ENCODE results near the gene LDLRAD3.

Gene LDLRAD3

DNA sequence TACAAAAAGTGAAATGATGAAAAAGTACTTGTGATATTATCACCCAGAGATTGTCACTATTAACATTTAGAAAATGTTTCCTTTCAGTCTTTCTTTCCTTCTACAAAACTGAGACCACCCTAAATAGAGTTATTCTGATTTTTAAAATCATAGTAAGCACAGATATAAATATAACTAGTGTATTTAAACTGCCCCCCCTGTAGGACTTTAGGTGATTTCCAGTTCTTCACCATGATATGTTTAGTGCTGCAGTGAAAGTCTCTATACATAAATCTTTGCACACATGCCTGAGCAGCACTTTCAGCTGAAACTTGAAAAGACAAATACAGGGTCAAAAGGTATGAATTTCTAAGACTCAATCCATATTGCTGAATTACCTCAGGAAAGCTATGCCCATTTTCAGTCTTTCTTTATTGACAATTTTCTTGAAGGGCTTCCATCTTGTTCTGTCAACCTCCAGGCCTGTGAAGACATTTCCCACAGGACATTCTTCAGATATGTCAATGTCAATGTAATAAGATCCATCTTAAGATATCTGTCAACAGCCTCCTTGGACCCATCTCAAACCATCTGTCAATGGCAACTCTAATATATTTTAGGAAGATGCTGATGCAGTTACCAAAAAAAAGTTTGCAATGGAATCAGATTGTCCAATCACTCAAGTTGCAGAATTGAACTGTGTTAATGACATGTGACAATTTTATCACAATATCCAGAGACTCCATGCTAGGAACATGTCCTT lies 30.8 kb upstream of the LDLRAD3 start:
- Histone ChIP-seq H2AFZ (ENCODE audit: low read depth, low read length) (no peak overlapping the region), H3K36me3 (ENCODE audit: insufficient read depth, low read length) (no peaks in the 10 kb centered on the region), H3K27me3 (ENCODE audit: insufficient read depth, low read length) (no peaks in the 10 kb centered on the region), H3K4me1 (ENCODE audit: insufficient read depth, low read length) (no peaks in the 10 kb centered on the region), H3K9me3 (ENCODE audit: low read length) (no peaks in the 10 kb centered on the region), H3K4me3 (ENCODE audit: low read length) (no peak overlapping the region)

GRCh38 chr11:35914816-35915215 lies 29.0 kb upstream of the LDLRAD3 start:
- H3K36me3 ChIP-seq (ENCODE audit: insufficient read depth, low read length) = no peaks in the 10 kb centered on the region
- H3K27me3 ChIP-seq (ENCODE audit: insufficient read depth, low read length) = no peaks in the 10 kb centered on the region
- H2AFZ ChIP-seq (ENCODE audit: low read depth, low read length) = no peak overlapping the region
- H3K4me1 ChIP-seq (ENCODE audit: insufficient read depth, low read length) = peaks cover 14% of the 10 kb centered on the region
- H3K9me3 ChIP-seq (ENCODE audit: low read length) = no peaks in the 10 kb centered on the region
- H3K4me3 ChIP-seq (ENCODE audit: low read length) = no peak overlapping the region

- peaks cover 26% of the 10 kb centered on the region for H3K4me1 ChIP-seq (ENCODE audit: insufficient read depth, low read length)
- H3K36me3 ChIP-seq (ENCODE audit: insufficient read depth, low read length) = no peaks in the 10 kb centered on the region
- no peaks in the 10 kb centered on the region for H3K9me3 ChIP-seq (ENCODE audit: low read length)
- no peak overlapping the region for H2AFZ ChIP-seq (ENCODE audit: low read depth, low read length)
- no peak overlapping the region for H3K4me3 ChIP-seq (ENCODE audit: low read length)
- no peaks in the 10 kb centered on the region for H3K27me3 ChIP-seq (ENCODE audit: insufficient read depth, low read length)
Measured at GRCh38 chr11:35916270-35916669, 27.6 kb upstream of the LDLRAD3 start.

DNA sequence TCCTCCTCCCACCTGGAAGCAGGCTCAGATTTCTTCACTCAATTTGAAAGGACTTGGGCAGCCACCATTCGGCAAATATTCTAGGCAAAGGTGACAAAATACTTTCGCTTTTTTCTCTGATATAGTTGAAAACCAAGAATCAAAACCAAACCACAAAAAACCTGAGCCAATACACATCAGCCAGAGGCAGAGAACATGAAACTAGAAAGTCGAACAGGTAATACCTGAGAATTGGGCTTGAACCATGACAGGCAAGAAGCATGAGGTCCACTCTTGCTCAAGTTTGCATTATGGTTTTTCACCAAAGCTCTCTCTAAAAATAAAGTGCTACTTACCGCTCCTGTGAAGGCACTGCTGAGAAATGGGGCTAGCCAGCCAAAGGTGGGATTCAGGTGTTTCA lies 26.2 kb upstream of the LDLRAD3 start:
- H3K4me1 ChIP-seq (ENCODE audit: insufficient read depth, low read length) = peaks cover 26% of the 10 kb centered on the region

GRCh38 chr11:35918716-35919115 lies 25.1 kb upstream of the LDLRAD3 start:
- Histone ChIP-seq H3K36me3 (ENCODE audit: insufficient read depth, low read length) (no peaks in the 10 kb centered on the region), H3K4me1 (ENCODE audit: insufficient read depth, low read length) (peaks cover 31% of the 10 kb centered on the region), H3K9me3 (ENCODE audit: low read length) (no peaks in the 10 kb centered on the region), H2AFZ (ENCODE audit: low read depth, low read length) (no peak overlapping the region), H3K4me3 (ENCODE audit: low read length) (no peak overlapping the region), H3K27me3 (ENCODE audit: insufficient read depth, low read length) (no peaks in the 10 kb centered on the region)

More for the DNA sequence above, 26.2 kb upstream of the LDLRAD3 start:
- Histone ChIP-seq H3K36me3 (ENCODE audit: insufficient read depth, low read length) (no peaks in the 10 kb centered on the region), H3K9me3 (ENCODE audit: low read length) (no peaks in the 10 kb centered on the region), H3K4me3 (ENCODE audit: low read length) (no peak overlapping the region), H3K27me3 (ENCODE audit: insufficient read depth, low read length) (no peaks in the 10 kb centered on the region), H2AFZ (ENCODE audit: low read depth, low read length) (no peak overlapping the region)

DNA sequence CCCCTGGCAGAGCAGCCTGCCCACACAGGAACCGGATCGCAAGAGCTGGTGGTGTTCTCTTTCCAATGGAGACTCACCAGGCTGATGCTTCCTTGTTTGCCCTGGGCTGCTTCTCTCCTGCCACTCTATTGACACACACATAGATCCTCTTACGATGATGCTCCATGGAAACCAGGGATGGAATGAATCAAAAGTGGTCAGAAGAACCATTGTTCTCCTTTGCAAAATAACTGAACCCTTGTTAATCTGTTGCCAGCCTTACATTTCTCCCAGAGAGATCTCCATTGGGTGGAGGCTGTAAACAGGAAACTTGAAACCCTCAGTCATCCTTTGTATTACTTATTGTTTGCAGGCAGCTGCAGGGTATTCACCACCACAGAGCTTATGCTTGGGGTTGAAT lies 24.6 kb upstream of the LDLRAD3 start:
- H3K27me3 ChIP-seq (ENCODE audit: insufficient read depth, low read length) = no peaks in the 10 kb centered on the region
- no peaks in the 10 kb centered on the region for H3K9me3 ChIP-seq (ENCODE audit: low read length)
- no peak overlapping the region for H3K4me3 ChIP-seq (ENCODE audit: low read length)
- H3K4me1 ChIP-seq (ENCODE audit: insufficient read depth, low read length) = peaks cover 36% of the 10 kb centered on the region
- H2AFZ ChIP-seq (ENCODE audit: low read depth, low read length) = no peak overlapping the region
- H3K36me3 ChIP-seq (ENCODE audit: insufficient read depth, low read length) = no peaks in the 10 kb centered on the region

DNA sequence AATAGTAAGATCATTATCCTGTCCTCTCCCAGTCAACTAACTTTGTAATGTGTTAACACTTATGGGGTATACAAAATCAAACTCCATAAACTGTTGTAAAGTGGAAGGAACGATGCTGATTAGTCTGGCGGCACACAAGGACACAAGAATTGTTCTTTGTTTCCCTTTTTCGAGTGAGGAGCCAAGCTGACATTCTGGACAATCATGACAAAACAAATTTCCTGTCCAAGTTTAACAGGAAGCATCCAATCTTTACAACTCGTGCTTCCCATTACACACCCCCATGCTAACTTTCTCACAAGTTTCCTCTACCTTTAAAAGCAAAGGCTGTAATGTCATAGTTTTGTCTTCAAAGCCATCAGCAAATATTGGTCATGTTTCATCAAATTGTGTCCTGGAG lies 20.4 kb upstream of the LDLRAD3 start:
- no peaks in the 10 kb centered on the region for H3K27me3 ChIP-seq (ENCODE audit: insufficient read depth, low read length)
- no peaks in the 10 kb centered on the region for H3K9me3 ChIP-seq (ENCODE audit: low read length)
- peaks cover 47% of the 10 kb centered on the region for H3K4me1 ChIP-seq (ENCODE audit: insufficient read depth, low read length)
- H3K4me3 ChIP-seq (ENCODE audit: low read length) = no peak overlapping the region
- no peaks in the 10 kb centered on the region for H3K36me3 ChIP-seq (ENCODE audit: insufficient read depth, low read length)
- H2AFZ ChIP-seq (ENCODE audit: low read depth, low read length) = no peak overlapping the region

DNA sequence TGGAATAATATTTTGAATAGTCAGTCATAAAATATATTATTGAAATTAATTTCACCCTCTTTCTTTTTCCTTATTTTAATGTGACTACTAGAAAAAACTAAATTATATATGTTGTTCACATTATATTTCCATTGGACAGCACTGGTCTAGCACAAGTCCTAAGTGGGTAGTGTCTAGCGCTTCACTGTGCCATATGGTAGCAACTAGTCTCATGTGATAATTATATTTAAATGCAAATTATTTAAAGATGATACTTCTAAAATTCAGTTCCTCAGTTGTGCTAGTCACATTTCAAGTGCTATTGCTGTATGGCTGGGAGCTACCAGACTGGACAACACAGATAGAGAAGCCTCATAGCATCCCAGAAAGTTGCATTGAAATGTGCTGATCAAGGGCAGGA lies 19.1 kb upstream of the LDLRAD3 start:
- Histone ChIP-seq H3K4me3 (ENCODE audit: low read length) (no peak overlapping the region), H3K9me3 (ENCODE audit: low read length) (no peaks in the 10 kb centered on the region), H3K36me3 (ENCODE audit: insufficient read depth, low read length) (no peaks in the 10 kb centered on the region), H3K27me3 (ENCODE audit: insufficient read depth, low read length) (no peaks in the 10 kb centered on the region), H3K4me1 (ENCODE audit: insufficient read depth, low read length) (peaks cover 34% of the 10 kb centered on the region), H2AFZ (ENCODE audit: low read depth, low read length) (no peak overlapping the region)

GRCh38 chr11:35927104-35927503 lies 16.8 kb upstream of the LDLRAD3 start:
- H3K9me3 ChIP-seq (ENCODE audit: low read length) = no peaks in the 10 kb centered on the region
- H3K27me3 ChIP-seq (ENCODE audit: insufficient read depth, low read length) = no peaks in the 10 kb centered on the region
- no peak overlapping the region for H3K4me3 ChIP-seq (ENCODE audit: low read length)
- H3K36me3 ChIP-seq (ENCODE audit: insufficient read depth, low read length) = no peaks in the 10 kb centered on the region
- peaks cover 21% of the 10 kb centered on the region for H3K4me1 ChIP-seq (ENCODE audit: insufficient read depth, low read length)
- no peak overlapping the region for H2AFZ ChIP-seq (ENCODE audit: low read depth, low read length)

GRCh38 chr11:35927682-35928081 lies 16.2 kb upstream of the LDLRAD3 start:
- Histone ChIP-seq H3K27me3 (ENCODE audit: insufficient read depth, low read length) (no peaks in the 10 kb centered on the region), H3K36me3 (ENCODE audit: insufficient read depth, low read length) (no peaks in the 10 kb centered on the region), H3K9me3 (ENCODE audit: low read length) (no peaks in the 10 kb centered on the region), H2AFZ (ENCODE audit: low read depth, low read length) (no peak overlapping the region), H3K4me1 (ENCODE audit: insufficient read depth, low read length) (peaks cover 21% of the 10 kb centered on the region), H3K4me3 (ENCODE audit: low read length) (no peak overlapping the region)

GRCh38 chr11:35928688-35929395 lies 15.0 kb upstream of the LDLRAD3 start:
- H3K4me3 ChIP-seq (ENCODE audit: low read length) = no peak overlapping the region
- H3K36me3 ChIP-seq (ENCODE audit: insufficient read depth, low read length) = no peaks in the 10 kb centered on the region
- no peaks in the 10 kb centered on the region for H3K27me3 ChIP-seq (ENCODE audit: insufficient read depth, low read length)
- no peaks in the 10 kb centered on the region for H3K9me3 ChIP-seq (ENCODE audit: low read length)
- H3K4me1 ChIP-seq (ENCODE audit: insufficient read depth, low read length) = peaks cover 16% of the 10 kb centered on the region
- H2AFZ ChIP-seq (ENCODE audit: low read depth, low read length) = no peak overlapping the region

DNA sequence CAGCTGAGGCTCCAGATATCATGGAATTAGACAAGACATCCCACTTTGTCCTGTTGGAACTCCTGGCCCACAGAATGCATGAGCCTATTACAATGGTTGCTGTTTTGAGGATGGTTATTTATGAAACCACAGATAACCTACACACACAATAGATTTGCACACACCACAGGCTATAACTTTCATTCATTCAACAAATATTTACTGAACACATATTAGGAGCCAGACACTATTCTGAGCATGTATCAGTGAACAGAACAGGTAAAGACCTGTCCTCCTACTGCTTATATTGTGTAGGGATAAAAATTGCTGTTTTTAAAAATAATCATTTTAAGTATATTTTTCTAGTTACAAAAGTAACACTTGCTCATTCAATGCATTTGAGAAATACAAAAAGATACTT lies 13.4 kb upstream of the LDLRAD3 start:
- no peak overlapping the region for H2AFZ ChIP-seq (ENCODE audit: low read depth, low read length)
- H3K9me3 ChIP-seq (ENCODE audit: low read length) = no peaks in the 10 kb centered on the region
- no peaks in the 10 kb centered on the region for H3K36me3 ChIP-seq (ENCODE audit: insufficient read depth, low read length)
- H3K4me3 ChIP-seq (ENCODE audit: low read length) = no peak overlapping the region
- no peaks in the 10 kb centered on the region for H3K27me3 ChIP-seq (ENCODE audit: insufficient read depth, low read length)
- H3K4me1 ChIP-seq (ENCODE audit: insufficient read depth, low read length) = peaks cover 10% of the 10 kb centered on the region

DNA sequence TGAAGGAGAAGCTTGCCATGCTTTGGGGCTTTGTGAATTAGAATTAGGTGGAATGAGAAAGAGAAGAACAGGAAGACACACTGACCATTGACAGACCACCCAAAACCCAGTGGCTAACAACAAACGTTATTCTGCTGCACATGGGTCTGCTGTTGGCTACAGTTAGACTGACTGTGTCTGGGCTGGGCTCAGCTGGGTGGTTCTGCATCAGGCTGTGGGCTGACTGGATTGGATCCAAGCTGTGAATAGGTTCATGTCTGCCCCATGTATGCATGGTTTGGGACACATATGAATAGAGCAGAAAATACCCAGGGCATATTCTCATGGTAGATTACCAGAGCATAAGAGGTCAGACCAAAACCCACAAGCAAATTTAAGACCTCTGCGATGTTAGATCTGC lies 11.7 kb upstream of the LDLRAD3 start:
- no peak overlapping the region for H2AFZ ChIP-seq (ENCODE audit: low read depth, low read length)
- H3K27me3 ChIP-seq (ENCODE audit: insufficient read depth, low read length) = no peaks in the 10 kb centered on the region
- H3K4me1 ChIP-seq (ENCODE audit: insufficient read depth, low read length) = no peaks in the 10 kb centered on the region

More for the DNA sequence above, 11.7 kb upstream of the LDLRAD3 start:
- Histone ChIP-seq H3K36me3 (ENCODE audit: insufficient read depth, low read length) (no peaks in the 10 kb centered on the region), H3K9me3 (ENCODE audit: low read length) (no peaks in the 10 kb centered on the region), H3K4me3 (ENCODE audit: low read length) (no peak overlapping the region)
